Measurements from ENCODE around the gene AOAH.
"Not testable (repeated sequence)": the region's sequence is repeated elsewhere in the genome, so short reads cannot be mapped to it uniquely, and the experiment has no call there.

The AOAH gene

DNA sequence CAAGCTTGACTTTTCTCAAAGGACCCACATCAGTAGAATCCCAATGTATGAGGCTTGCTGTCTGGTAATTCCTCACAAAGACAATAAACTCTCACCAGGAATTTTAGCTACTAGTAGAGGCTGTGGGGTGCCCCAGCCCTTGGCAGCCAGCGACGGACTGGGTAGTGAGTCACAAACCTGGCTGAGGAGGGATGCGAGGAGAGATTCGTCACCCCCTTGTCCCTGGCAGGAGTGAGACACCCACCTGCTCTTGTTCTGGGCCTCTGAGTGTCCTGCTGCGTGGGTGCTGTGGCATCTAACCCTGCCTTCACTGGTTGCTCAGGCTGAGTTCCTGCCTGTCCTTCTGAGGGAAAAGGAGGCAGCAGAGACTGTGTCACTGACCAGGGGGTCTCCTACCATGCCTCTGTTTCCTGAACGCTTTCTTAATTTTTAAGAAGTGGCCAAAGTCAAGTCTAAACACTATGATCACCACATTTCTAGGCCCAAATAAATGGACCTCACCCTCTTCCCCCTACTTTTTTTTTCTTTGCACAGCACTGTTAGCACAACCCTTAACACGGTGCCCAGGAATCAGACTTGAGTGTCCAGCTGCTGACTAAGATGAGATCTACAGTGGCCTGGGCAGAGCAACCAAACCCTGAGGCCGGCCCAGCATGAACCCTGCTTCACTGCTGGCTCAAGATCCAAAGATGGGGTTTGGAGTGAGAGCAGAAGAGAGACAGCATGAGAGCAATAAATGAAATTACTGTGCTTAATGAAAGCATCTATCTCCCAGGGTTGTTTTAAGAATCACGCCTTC, 188.2 kb downstream of the AOAH start:
- DNase-seq: no peak

- DNase-seq: no peak
Measured at GRCh38 chr7:36533717-36534116, 190.6 kb downstream of the AOAH start.

DNA sequence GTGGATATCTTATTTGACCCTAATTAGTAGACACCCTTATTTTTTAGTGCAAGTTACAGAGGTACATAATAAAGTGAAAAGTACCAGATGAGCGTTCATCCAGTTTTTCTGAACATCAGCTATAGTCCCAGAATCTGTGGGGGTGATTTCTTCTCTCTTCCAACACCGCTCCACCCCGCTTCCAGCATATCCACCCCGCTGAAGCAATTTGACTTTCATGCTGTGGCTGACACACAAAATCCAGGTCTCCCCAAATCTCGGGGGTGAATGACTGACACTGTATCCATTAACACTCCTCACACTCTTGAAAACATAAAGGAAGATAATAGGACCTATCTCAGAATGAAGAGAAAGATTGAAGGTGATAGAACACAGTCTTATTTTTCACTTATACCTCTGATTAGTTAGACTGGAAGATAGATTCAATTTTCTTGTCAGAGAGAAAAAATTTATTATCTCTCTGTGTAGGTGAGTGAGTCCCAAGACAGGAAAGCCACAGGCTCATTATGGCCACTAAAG, 191.3 kb downstream of the AOAH start:
- no peak for DNase-seq

DNA sequence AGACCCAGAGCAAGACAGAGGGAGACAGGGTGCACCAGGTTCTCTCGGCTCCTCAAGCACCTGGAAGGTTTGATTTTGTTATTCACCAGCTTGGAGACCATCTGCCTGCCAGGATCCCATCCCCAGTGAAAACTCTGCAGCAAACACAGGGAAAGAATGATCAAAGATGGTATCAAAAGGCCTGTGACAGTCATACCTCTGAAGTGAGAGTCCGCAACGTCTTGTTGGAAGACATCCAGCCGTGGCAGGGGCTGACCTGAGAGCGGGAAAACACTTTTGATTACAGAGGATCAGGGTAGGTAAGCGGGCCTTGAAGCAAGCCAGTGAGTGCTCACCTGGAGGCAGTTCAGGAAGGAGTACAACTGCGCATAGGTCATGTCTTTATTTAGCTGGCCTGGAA, 192.3 kb downstream of the AOAH start:
- no peak for DNase-seq

- no peak for DNase-seq
Measured at GRCh38 chr7:36530456-36530855, 193.8 kb downstream of the AOAH start.

DNA sequence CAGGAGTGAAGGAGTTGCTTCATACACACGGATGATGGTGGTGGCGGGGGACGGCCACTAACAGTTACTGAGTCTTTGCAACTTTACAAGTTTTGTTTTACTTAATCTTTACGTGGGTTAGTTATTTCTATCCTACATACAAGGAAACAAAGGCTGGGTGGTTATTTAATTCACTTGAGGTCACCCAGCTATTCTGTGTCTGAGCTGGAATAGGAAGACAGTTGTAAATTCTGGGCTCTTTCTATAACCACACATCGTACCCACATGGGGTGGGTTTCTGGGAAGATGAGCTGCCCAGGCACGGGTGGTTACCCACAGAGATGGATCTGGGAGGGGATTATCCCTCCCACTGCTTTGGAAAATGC, 196.8 kb downstream of the AOAH start:
- DNase-seq: no peak

DNA sequence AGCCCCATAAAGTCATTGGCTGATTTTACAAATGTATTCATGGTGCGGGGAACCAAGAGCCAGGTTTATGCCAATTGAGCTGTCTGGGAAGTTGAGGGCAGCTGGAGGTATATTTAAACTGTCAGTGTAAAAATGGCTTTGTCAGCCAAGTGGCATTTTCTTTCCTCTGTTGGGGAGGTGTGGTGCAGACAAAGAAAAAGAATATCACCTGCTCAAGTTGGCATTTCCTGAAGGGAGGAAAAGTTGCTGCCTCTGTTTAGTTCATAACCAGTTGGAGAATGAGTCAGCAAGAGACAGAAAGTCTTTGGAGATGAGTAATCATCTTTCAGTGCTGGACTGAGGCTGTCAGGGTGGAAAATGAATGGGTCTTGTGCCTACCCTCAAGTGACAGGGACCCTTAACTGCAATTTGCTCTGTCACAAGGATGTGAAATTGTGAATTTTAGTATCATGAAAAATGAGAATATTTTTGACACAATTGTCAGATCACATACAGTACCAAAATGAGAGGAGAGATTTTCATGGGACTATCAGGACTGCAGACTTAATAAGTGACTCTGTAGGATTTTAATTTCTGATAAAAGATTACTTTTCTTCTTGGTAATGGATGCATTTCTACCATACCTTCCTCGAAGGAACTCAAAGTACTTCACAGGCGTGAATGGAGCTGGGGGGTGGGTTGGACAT, 197.3 kb downstream of the AOAH start:
- DNase-seq: peak; percentile 67 to 90

DNA sequence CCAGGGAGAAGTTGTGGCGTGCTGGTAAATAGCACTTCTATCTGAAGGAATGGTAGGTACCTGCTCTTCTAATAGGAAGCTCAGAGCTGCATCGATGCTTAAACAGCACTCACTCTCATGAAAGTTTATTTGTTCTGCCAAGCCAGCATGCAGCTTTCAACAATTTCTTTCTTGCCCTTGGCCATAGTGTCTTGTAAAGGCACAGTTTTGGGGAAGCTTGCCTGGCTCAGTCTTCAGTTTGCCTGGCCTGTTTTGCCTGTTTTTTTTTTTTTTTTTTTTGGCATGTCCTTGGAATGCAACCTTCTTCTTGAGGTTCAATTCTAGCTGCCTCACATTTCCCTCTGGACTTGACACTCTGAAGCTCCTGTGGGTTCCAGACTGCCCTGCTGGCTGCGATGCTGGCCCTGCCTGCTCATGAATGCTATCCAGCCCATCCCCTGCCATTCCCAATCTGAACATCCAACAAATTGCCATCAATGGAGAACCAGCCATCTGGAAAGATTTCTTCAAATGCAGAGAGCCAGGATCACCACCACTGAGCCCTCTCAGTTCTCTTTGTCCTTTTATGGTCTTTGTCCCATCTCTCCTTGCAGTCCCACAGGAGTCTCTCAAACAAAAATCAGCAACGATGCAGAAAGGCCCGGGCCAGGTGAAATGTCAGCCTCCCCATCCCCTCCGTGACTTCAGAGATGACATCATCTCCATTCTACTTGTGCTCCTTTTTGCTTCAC, 200.8 kb downstream of the AOAH start:
- DNase-seq: no peak

DNA sequence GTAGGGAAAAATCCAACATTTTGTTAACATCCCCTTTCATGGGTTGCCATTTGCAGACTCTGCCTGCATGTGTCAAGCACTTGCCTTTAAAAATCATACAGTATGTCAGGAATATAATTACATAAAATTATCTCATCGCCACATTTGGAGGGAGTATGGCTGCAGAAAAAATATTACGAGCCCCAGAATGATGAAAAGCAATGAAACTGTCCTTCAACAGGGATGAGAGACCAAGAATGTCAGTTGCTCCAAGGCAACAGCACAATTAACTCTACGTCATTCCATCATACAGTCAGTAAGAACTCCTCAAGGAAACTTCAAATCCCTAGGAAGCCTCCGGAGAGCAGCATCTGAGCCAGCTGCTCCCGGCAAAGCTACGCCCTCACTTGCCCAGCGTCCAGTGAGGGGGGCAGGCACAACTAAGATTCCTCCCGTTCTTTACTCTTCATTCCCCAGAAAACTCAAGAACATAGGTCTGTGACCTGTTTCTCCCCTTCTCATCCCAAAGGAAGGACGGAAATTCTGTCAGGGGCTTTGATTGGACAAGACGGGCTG, 201.8 kb downstream of the AOAH start:
- DNase-seq: no peak

GRCh38 chr7:36521911-36522310, 202.4 kb downstream of the AOAH start:
- DNase-seq: no peak

DNA sequence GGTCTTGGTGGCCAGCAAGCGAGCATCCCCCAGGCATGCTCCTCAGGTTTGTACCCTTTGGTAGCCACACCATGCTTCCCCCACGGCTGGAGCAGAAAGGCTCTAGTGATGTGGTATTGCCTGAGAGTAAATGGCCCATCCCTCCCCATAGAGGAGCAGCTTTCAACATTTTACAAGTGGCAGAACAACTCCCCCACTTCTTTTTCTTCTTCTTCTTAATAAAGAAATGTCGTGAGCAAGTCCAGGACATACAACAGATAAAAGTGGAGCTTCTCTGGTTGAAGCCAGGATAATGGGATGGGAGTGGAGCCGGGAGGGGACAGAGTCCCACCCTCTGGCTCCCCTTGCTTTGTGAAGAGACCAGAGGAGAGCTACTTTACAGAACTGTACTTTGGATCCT, 203.2 kb downstream of the AOAH start:
- DNase-seq: no peak

GRCh38 chr7:36515847-36516246, 208.4 kb downstream of the AOAH start:
- no peak for DNase-seq

- no peak for DNase-seq
Measured at GRCh38 chr7:36514289-36515243, 209.7 kb downstream of the AOAH start.

DNA sequence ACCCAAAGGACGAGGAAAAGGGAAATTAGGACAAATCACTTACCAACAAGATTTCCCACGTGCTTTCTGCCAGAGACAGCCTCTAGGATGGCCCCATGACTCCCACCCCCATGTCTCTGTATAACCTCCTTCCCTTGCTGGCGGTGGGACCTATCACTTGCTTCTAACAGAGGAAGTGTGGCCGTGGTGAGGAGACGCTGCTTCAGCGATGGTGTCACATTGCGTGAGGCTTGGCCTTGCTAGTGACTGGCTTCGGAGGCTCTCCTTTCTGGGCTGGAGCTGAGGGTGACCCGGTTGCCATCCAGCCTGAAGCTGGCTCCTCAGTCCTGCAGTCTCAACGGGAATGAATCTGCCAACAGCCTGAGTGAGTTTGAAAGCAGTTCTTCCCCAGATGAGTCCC, 210.9 kb downstream of the AOAH start:
- DNase-seq: no peak

DNA sequence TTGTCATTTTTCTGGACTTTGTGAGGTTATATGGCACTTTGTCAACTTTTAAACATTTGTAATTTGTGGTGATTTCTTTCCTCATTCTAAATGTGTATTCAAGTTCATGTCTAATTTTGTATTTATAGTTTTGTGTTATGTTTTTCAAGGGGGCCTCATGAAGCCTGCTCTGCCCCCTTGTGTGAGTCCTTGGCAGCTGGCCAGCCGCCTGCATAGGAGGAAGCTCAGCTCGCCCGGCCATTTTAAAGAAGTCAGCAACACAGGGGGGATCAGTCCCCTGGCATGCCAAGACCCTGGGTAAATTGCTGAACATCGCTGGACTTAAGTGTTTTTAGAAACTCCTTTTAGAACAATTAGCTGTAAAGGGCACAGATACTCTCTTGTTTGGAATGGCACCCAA, 211.7 kb downstream of the AOAH start:
- no peak for DNase-seq

GRCh38 chr7:36509962-36510361, 214.3 kb downstream of the AOAH start:
- DNase-seq: no peak

- DNase-seq: no peak
Measured at GRCh38 chr7:36507475-36508440, 216.5 kb downstream of the AOAH start.

- peak in 1 of 2 experiments; percentile 13 for DNase-seq
Measured at GRCh38 chr7:36506820-36507219, 217.5 kb downstream of the AOAH start.

DNA sequence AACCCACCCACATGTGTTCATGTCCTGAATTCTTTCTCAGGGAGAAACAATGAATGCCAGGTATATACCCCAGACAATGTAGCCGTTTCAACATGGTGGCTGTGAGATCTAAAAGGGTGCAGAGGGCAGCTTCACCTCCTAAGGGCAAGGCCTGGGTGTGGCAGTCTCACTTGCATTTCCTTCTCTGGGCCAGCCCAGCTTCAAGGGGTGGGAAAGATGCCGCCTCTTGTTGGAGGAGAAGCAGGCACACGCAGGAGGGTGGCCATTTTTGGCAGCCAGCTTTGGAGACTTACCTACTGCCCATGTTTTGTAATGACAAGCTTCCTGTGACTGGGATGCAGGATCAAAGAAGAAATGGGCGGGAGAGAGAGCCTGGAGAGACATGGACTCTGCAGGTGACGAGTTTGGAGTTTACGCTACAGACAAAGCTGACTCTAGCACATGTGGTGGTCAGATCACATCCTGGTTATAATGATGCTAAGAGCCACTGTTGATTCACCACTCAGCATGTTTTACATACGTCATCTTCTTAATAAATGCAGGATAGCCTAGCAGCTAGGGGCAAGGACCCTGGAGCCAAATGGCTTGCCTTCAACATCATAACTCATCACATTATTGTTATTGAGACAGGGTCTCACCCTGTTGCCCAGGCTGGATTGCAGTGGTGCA, 218.0 kb downstream of the AOAH start:
- no peak for DNase-seq

- DNase-seq: not testable (repeated sequence)
Measured at GRCh38 chr7:36504617-36505016, 219.7 kb downstream of the AOAH start.

All from SW 1271 (cell line).